GM12801 (cell line): ENCODE measurements around the gene CARD18.

ENCODE experiments used
- CTCF ChIP-seq: IDR thresholded peaks from one replicate; pipeline ENCODE4 v1.5.1; 2011; ENCODE audit warnings: control low read depth; ENCODE audit not compliant: insufficient read length; ENCODE audit errors: extremely low read depth

The CARD18 gene

GRCh38 chr11:105152560-105152959 is 13.0 kb upstream of the CARD18 start:
- TF ChIP-seq CTCF = no peak

GRCh38 chr11:105152021-105152512 is 12.5 kb upstream of the CARD18 start:
- no peak for TF ChIP-seq CTCF

GRCh38 chr11:105149477-105149876 is 9.9 kb upstream of the CARD18 start:
- TF ChIP-seq CTCF = no peak

- no peak for TF ChIP-seq CTCF
Observed at GRCh38 chr11:105148241-105148640, 8.7 kb upstream of the CARD18 start.

- no peak for TF ChIP-seq CTCF
Observed at GRCh38 chr11:105144887-105145286, 5.3 kb upstream of the CARD18 start.

GRCh38 chr11:105142167-105142566 is 2.6 kb upstream of the CARD18 start:
- TF ChIP-seq CTCF = no peak

GRCh38 chr11:105137286-105137685 is 2.3 kb downstream of the CARD18 start:
- no peak for TF ChIP-seq CTCF

GRCh38 chr11:105135883-105136282 is 3.7 kb downstream of the CARD18 start:
- no peak for TF ChIP-seq CTCF
